ENCODE data around the gene BRPF3.
A peak's percentile ranks its signal among the peaks of the same experiment; 100 is the strongest.
"Not testable (repeated sequence)": the region's sequence is repeated elsewhere in the genome, so short reads cannot be mapped to it uniquely, and the experiment has no call there.

The BRPF3 gene

GRCh38 chr6:36200998-36201596 is 4.6 kb downstream of the BRPF3 start:
- DNase-seq, result no peak

GRCh38 chr6:36201612-36202011 is 5.1 kb downstream of the BRPF3 start:
- DNase-seq, result no peak

- DNase-seq, result no peak
Measured at GRCh38 chr6:36202101-36202500, 5.6 kb downstream of the BRPF3 start.

GRCh38 chr6:36204068-36204753 is 7.7 kb downstream of the BRPF3 start:
- DNase-seq, result no peak

GRCh38 chr6:36207155-36207554 is 10.6 kb downstream of the BRPF3 start:
- DNase-seq, result no peak

GRCh38 chr6:36209606-36210005 is 13.1 kb downstream of the BRPF3 start:
- DNase-seq, result no peak

- no peak for DNase-seq
Measured at GRCh38 chr6:36210182-36210581, 13.6 kb downstream of the BRPF3 start.

- DNase-seq, result no peak
Measured at GRCh38 chr6:36210886-36211595, 14.5 kb downstream of the BRPF3 start.

GRCh38 chr6:36216559-36216958 is 20.0 kb downstream of the BRPF3 start:
- no peak for DNase-seq

GRCh38 chr6:36217188-36217587 is 20.6 kb downstream of the BRPF3 start:
- no peak for DNase-seq

- no peak for DNase-seq
Measured at GRCh38 chr6:36217946-36218345, 21.4 kb downstream of the BRPF3 start.

- not testable (repeated sequence) for DNase-seq
Measured at GRCh38 chr6:36218516-36218915, 22.0 kb downstream of the BRPF3 start.

- no peak for DNase-seq
Measured at GRCh38 chr6:36219081-36219480, 22.5 kb downstream of the BRPF3 start.

GRCh38 chr6:36220226-36220625 is 23.7 kb downstream of the BRPF3 start:
- no peak for DNase-seq

- no peak for DNase-seq
Measured at GRCh38 chr6:36221674-36222073, 25.1 kb downstream of the BRPF3 start.

- no peak for DNase-seq
Measured at GRCh38 chr6:36222924-36223323, 26.4 kb downstream of the BRPF3 start.

GRCh38 chr6:36223706-36224105 is 27.2 kb downstream of the BRPF3 start:
- DNase-seq, result no peak

GRCh38 chr6:36224918-36225461 is 28.4 kb downstream of the BRPF3 start:
- peak; percentile 4 for DNase-seq

GRCh38 chr6:36226438-36227047 is 30.0 kb downstream of the BRPF3 start:
- DNase-seq, result no peak

GRCh38 chr6:36227379-36228228 is 31.1 kb downstream of the BRPF3 start:
- DNase-seq, result no peak

- no peak for DNase-seq
Measured at GRCh38 chr6:36229223-36229622, 32.7 kb downstream of the BRPF3 start.

GRCh38 chr6:36230371-36230770 is 33.8 kb downstream of the BRPF3 start:
- DNase-seq, result no peak

- DNase-seq, result no peak
Measured at GRCh38 chr6:36232172-36232571, 35.6 kb downstream of the BRPF3 start.
